Measurements from ENCODE around the gene TSC22D3. TPM values are rescaled to one million over a fixed set of nuclear protein-coding genes. Genes with fewer than 3 reads are reported as not detected.

TSC22D3 gene
- total RNA-seq, 1 donor from 2014 or later, result 107 TPM

DNA sequence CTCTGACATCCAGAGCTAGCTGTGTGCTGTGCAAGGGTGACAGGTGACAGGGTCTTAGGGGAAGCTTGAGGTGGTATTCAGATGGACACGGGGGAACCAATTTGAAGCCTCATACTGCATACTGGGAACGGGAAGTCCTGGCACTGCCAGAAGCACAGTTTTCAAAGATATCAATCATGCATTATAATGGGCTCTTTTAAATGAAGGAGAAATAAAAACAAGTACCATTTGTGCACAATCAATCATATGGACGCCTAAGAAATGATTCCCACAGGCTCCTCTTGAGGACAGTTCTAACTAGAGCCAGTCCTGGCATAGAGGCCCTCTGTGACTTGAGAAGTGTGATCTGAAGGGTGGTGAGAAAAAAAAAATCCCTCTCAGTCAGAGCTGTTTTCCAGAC is 50.9 kb downstream of the TSC22D3 start:
- H3K4me3 Mint-ChIP-seq (ENCODE audit: unreplicated experiment), result no peak overlapping the region
- no peak overlapping the region for H3K27ac Mint-ChIP-seq (ENCODE audit: unreplicated experiment)
- no peaks in the 10 kb centered on the region for H3K9me3 Mint-ChIP-seq (ENCODE audit: unreplicated experiment)
- no peaks in the 10 kb centered on the region for H3K4me1 Mint-ChIP-seq (ENCODE audit: low read depth, unreplicated experiment)
- no peaks in the 10 kb centered on the region for H3K27me3 Mint-ChIP-seq (ENCODE audit: unreplicated experiment)
- TF ChIP-seq, protein P1, sequence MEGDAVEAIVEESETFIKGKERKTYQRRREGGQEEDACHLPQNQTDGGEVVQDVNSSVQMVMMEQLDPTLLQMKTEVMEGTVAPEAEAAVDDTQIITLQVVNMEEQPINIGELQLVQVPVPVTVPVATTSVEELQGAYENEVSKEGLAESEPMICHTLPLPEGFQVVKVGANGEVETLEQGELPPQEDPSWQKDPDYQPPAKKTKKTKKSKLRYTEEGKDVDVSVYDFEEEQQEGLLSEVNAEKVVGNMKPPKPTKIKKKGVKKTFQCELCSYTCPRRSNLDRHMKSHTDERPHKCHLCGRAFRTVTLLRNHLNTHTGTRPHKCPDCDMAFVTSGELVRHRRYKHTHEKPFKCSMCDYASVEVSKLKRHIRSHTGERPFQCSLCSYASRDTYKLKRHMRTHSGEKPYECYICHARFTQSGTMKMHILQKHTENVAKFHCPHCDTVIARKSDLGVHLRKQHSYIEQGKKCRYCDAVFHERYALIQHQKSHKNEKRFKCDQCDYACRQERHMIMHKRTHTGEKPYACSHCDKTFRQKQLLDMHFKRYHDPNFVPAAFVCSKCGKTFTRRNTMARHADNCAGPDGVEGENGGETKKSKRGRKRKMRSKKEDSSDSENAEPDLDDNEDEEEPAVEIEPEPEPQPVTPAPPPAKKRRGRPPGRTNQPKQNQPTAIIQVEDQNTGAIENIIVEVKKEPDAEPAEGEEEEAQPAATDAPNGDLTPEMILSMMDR (IDR thresholded peaks at IDR 0.05; ENCODE audit: partially characterized antibody, unreplicated experiment), result no peak
- no peaks in the 10 kb centered on the region for H3K36me3 Mint-ChIP-seq (ENCODE audit: unreplicated experiment)
- DNase-seq, result no peak

DNA sequence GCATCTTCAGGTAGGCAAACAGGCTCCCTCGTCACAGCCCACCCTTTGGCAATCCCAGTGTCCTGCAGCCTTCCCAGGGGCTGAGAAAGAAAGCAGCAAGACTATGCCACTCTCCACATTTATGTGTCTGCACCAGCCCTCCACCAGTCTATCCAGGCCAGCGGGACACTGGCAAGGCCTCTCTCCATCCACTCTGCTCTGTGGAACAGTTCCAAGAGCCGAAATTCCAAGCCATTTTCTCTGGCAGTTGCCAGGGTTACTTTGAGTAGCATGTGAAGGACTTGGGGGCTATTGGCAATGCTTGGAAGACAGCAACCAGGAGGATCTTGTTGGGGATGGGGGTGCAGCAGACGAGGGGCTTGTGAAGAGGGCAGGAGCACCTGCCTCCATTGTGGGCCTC is 52.1 kb downstream of the TSC22D3 start:
- H3K27me3 Mint-ChIP-seq (ENCODE audit: unreplicated experiment), result no peaks in the 10 kb centered on the region
- no peak overlapping the region for H3K27ac Mint-ChIP-seq (ENCODE audit: unreplicated experiment)
- H3K4me1 Mint-ChIP-seq (ENCODE audit: low read depth, unreplicated experiment), result no peaks in the 10 kb centered on the region
- no peak for DNase-seq
- TF ChIP-seq, protein P1 (IDR thresholded peaks at IDR 0.05; ENCODE audit: partially characterized antibody, unreplicated experiment), result no peak
- H3K36me3 Mint-ChIP-seq (ENCODE audit: unreplicated experiment), result no peaks in the 10 kb centered on the region
- H3K4me3 Mint-ChIP-seq (ENCODE audit: unreplicated experiment), result no peak overlapping the region
- no peaks in the 10 kb centered on the region for H3K9me3 Mint-ChIP-seq (ENCODE audit: unreplicated experiment)

DNA sequence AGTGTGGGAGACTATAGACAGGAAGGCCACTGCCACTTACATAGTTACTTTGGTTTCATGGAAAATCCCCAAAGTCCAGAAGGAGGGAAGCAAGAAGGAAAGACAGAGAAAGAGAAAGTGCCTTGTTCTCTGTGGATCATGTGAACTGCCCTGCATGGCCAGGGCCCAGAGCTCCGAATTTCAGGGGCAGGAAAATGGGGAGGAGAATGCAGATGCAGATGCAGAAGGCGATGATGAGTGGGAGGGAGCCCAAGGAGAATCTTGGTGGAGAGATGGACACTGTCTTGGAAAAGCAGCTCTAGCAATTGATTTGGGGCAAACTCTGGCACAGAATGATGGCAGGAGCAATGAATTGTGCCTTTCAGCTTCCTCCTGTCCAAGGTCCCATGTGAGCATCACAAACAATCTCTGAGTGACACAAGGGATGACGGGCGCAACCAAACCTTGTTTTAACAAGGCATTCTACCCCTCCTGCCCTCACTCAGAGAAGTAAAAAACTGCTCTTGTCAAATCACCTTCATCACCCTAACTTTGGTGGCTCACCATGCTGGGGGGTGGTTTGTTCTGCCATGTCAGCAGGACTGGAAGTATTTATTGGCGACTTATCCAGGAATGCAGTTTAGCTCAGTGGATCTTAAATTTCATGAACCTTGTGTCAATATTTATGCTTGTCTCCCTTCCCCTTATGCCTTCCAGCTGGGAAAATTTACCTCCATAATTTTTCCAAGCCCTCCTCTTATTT is 53.5 kb downstream of the TSC22D3 start:
- no peaks in the 10 kb centered on the region for H3K9me3 Mint-ChIP-seq (ENCODE audit: unreplicated experiment)
- TF ChIP-seq, protein P1 (IDR thresholded peaks at IDR 0.05; ENCODE audit: partially characterized antibody, unreplicated experiment), result no peak
- no peaks in the 10 kb centered on the region for H3K36me3 Mint-ChIP-seq (ENCODE audit: unreplicated experiment)
- no peak overlapping the region for H3K27ac Mint-ChIP-seq (ENCODE audit: unreplicated experiment)
- no peaks in the 10 kb centered on the region for H3K27me3 Mint-ChIP-seq (ENCODE audit: unreplicated experiment)
- H3K4me3 Mint-ChIP-seq (ENCODE audit: unreplicated experiment), result no peak overlapping the region
- H3K4me1 Mint-ChIP-seq (ENCODE audit: low read depth, unreplicated experiment), result peaks cover 6% of the 10 kb centered on the region
- no peak for DNase-seq

DNA sequence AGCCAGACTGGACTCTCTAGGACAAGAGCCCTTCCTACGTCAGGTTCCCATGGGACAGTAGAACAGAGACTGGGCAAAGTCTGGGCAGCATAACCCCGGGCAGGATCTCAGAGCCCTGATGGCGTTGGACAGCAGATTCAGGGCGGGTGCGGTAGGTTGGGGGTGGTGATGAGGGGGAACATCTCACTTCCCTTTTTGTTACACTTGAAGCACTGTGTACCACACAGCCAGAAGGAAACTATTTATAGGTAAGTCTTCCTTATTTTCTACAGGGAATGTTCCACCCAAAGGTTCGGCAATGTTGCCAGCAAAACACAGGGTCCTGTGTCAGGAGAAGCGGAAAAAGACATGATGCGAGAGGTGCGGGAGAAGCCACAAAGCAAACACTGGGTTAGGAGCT is 54.3 kb downstream of the TSC22D3 start:
- TF ChIP-seq, protein P1 (IDR thresholded peaks at IDR 0.05; ENCODE audit: partially characterized antibody, unreplicated experiment), result no peak
- Mint-ChIP-seq H3K27ac (ENCODE audit: unreplicated experiment) (no peak overlapping the region), H3K36me3 (ENCODE audit: unreplicated experiment) (no peaks in the 10 kb centered on the region), H3K4me3 (ENCODE audit: unreplicated experiment) (no peak overlapping the region), H3K27me3 (ENCODE audit: unreplicated experiment) (no peaks in the 10 kb centered on the region), H3K4me1 (ENCODE audit: low read depth, unreplicated experiment) (peaks cover 6% of the 10 kb centered on the region), H3K9me3 (ENCODE audit: unreplicated experiment) (no peaks in the 10 kb centered on the region)
- DNase-seq, result no peak

DNA sequence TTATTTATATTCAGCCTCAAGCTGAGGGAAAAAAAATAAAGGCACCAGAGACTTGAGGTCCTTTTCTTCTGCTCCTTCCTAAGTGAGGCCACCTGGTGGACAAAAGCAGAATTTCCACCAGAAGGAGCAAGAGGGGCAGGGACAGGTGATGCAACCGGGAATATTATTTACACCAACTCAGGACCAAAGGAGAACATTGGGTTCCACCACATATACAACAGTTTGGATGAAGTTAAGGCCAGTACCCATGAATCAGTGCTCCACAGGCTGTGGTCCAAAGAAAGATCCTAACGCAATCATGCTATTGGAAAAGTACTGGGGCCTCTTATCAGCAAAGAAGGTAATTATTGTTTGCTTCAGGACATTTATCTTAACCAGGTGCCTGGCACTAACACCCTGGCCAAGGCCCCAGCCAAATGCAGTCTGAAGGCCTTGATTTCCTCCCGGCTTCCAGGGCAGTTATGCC is 57.4 kb downstream of the TSC22D3 start:
- H3K9me3 Mint-ChIP-seq (ENCODE audit: unreplicated experiment), result peaks cover 3% of the 10 kb centered on the region
- H3K4me3 Mint-ChIP-seq (ENCODE audit: unreplicated experiment), result no peak overlapping the region
- no peak overlapping the region for H3K27ac Mint-ChIP-seq (ENCODE audit: unreplicated experiment)
- H3K4me1 Mint-ChIP-seq (ENCODE audit: low read depth, unreplicated experiment), result peaks cover 9% of the 10 kb centered on the region
- H3K27me3 Mint-ChIP-seq (ENCODE audit: unreplicated experiment), result no peaks in the 10 kb centered on the region
- H3K36me3 Mint-ChIP-seq (ENCODE audit: unreplicated experiment), result no peaks in the 10 kb centered on the region
- TF ChIP-seq, protein P1 (IDR thresholded peaks at IDR 0.05; ENCODE audit: partially characterized antibody, unreplicated experiment), result peak; percentile 86
- DNase-seq, result peak; percentile 74
